HepG2 (cell line): ENCODE data around the gene CDC42BPG. TPM values are rescaled to one million over a fixed set of nuclear protein-coding genes. Genes with fewer than 3 reads are reported as not detected.

Source experiments
- AFF4 ChIP-seq: sonication (generic); formaldehyde crosslinking; IDR thresholded peaks from 2 replicates; pipeline ENCODE4 v1.4.0; 2020; ENCODE audit warnings: missing genetic modification reagents
- FOXA1 ChIP-seq, 2 experiments: fragments of 450-650 bp in 1 of 2; sonication (generic) in 1 of 2; formaldehyde crosslinking in 1 of 2; IDR thresholded peaks; 2 replicates each; pipeline versions ENCODE4 v1.4.0 to v1.6.1; 2016 to 2020; ENCODE audit warnings: missing genetic modification reagents in 1 of 2
- FOXO1 ChIP-seq: sonication (generic); formaldehyde crosslinking; IDR thresholded peaks from 2 replicates; pipeline ENCODE4 v1.4.0; 2020; ENCODE audit warnings: missing genetic modification reagents
- GATAD2A ChIP-seq: IDR thresholded peaks from 2 replicates; pipeline ENCODE4 v1.6.1; 2016
- GMEB2 ChIP-seq: IDR thresholded peaks from 2 replicates; pipeline ENCODE4 v1.6.1; 2016; ENCODE audit warnings: missing biosample characterization, missing genetic modification reagents, low read depth
- HES4 ChIP-seq: sonication (generic); formaldehyde crosslinking; IDR thresholded peaks from 2 replicates; pipeline ENCODE4 v1.9.0; 2021; ENCODE audit warnings: mild to moderate bottlenecking, missing genetic modification reagents, borderline replicate concordance
- HHEX ChIP-seq: IDR thresholded peaks from 2 replicates; pipeline ENCODE4 v1.6.1; 2016; ENCODE audit warnings: control low read depth
- HIC2 ChIP-seq: sonication (generic); formaldehyde crosslinking; IDR thresholded peaks from 2 replicates; pipeline ENCODE4 v1.9.0; 2022; ENCODE audit warnings: low read depth, missing genetic modification reagents
- HINFP ChIP-seq: sonication (generic); formaldehyde crosslinking; IDR thresholded peaks from 2 replicates; pipeline ENCODE4 v1.4.0; 2020; ENCODE audit warnings: low read depth, mild to moderate bottlenecking, missing genetic modification reagents
- MBNL3 ChIP-seq: fragments of 250-450 bp; sonication (Bioruptor Pico); conservative IDR thresholded peaks from 2 replicates; pipeline ENCODE4 v1.8.0; 2022; ENCODE audit warnings: mild to moderate bottlenecking, inconsistent platforms
- MED8 ChIP-seq: sonication (generic); formaldehyde crosslinking; IDR thresholded peaks from 2 replicates; pipeline ENCODE4 v1.8.1; 2023; ENCODE audit warnings: mild to moderate bottlenecking, missing genetic modification reagents; ENCODE audit not compliant: insufficient replicate concordance
- MZF1 ChIP-seq: sonication (generic); formaldehyde crosslinking; IDR thresholded peaks from 2 replicates; pipeline ENCODE4 v1.8.1; 2023; ENCODE audit warnings: mild to moderate bottlenecking, missing genetic modification reagents, borderline replicate concordance
- NR2C2 ChIP-seq: sonication (generic); formaldehyde crosslinking; IDR thresholded peaks from 2 replicates; pipeline ENCODE4 v1.4.0; 2020; ENCODE audit warnings: missing genetic modification reagents, mild to moderate bottlenecking, moderate library complexity, borderline replicate concordance
- TEAD2 ChIP-seq: sonication (generic); formaldehyde crosslinking; IDR thresholded peaks from 2 replicates; pipeline ENCODE4 v1.9.0; 2021; ENCODE audit warnings: missing genetic modification reagents
- TFDP2 ChIP-seq: sonication (generic); formaldehyde crosslinking; IDR thresholded peaks from 2 replicates; pipeline ENCODE4 v1.4.0; 2020; ENCODE audit warnings: missing genetic modification reagents
- ZBTB7A ChIP-seq: sonication (generic); formaldehyde crosslinking; IDR thresholded peaks from 2 replicates; pipeline ENCODE4 v1.8.0; 2022; ENCODE audit warnings: mild to moderate bottlenecking, missing genetic modification reagents
- ZNF350 ChIP-seq: sonication (generic); formaldehyde crosslinking; IDR thresholded peaks from 2 replicates; pipeline ENCODE4 v1.4.0; 2020; ENCODE audit warnings: mild to moderate bottlenecking, low read depth, missing genetic modification reagents, borderline replicate concordance
- ZNF644 ChIP-seq: IDR thresholded peaks from 2 replicates; pipeline ENCODE4 v1.6.1; 2016; ENCODE audit warnings: low read depth
- ZSCAN22 ChIP-seq: sonication (generic); formaldehyde crosslinking; IDR thresholded peaks from 2 replicates; pipeline ENCODE4 v1.4.0; 2020; ENCODE audit warnings: mild to moderate bottlenecking, missing genetic modification reagents
- polyA plus RNA-seq, 8 experiments: library from polyadenylated mRNA; depleted of rRNA in 3 of 8; stranded (reverse) in 7 of 8; unstranded in 1 of 8; fragments of >200 nt; fragmentation: Illumina TruSeq in 4 of 8; extraction: Trizol in 4 of 8; gene quantifications; 2 replicates each; pipeline versions ENCODE4 v1.2.1 to v1.2.3, GENCODE V29; 2011 to 2016; ENCODE audit warnings: low read depth in 4 of 8, missing spikeins in 1 of 8, mixed read lengths in 1 of 8; ENCODE audit not compliant: insufficient read depth in 1 of 8
- total RNA-seq, 5 experiments: library from RNA; depleted of rRNA; stranded (reverse); fragments of >200 nt; fragmentation: Illumina TruSeq; extraction: Trizol; gene quantifications; 2 replicates each; pipeline ENCODE4 v1.2.3, GENCODE V29; 2016; ENCODE audit warnings: low read depth in 1 of 5

The CDC42BPG gene
- total and polyA plus RNA-seq, 2 of the 13 experiments (the other 11 are each of a cell fraction or from before 2014, with no cell fraction given) = 0.55 to 1.4 TPM

- no peak for TF ChIP-seq MBNL3 (CRISPR knock-in tag)
- TF ChIP-seq TEAD2 = 0 out of 2 replicates have a peak, but pooled peaks have one; percentile 36
- TF ChIP-seq TFDP2 (CRISPR knock-in tag) = no peak
- no peak for TF ChIP-seq FOXA1 (IDR thresholded peaks at IDR 0.05)
- no peak for TF ChIP-seq FOXA1 (CRISPR knock-in tag; IDR thresholded peaks at IDR 0.05)
- no peak for TF ChIP-seq HHEX (CRISPR knock-in tag)
- TF ChIP-seq GATAD2A (CRISPR knock-in tag) = no peak
- TF ChIP-seq MZF1 = no peak
- no peak for TF ChIP-seq ZSCAN22 (CRISPR knock-in tag)
- TF ChIP-seq MED8 (CRISPR knock-in tag) = no peak
- TF ChIP-seq GMEB2 = no peak
- no peak for TF ChIP-seq HIC2 (CRISPR knock-in tag)
- no peak for TF ChIP-seq AFF4 (CRISPR knock-in tag)
- TF ChIP-seq ZNF350 (CRISPR knock-in tag) = no peak
- no peak for TF ChIP-seq NR2C2 (CRISPR knock-in tag)
- TF ChIP-seq HES4 (CRISPR knock-in tag) = peak; percentile 21; the same call in 1 of the 2 replicates
- peak; percentile 33; the same call in 1 of the 2 replicates for TF ChIP-seq ZBTB7A
- TF ChIP-seq FOXO1 (CRISPR knock-in tag) = no peak
- no peak for TF ChIP-seq ZNF644 (CRISPR knock-in tag)
- 0 out of 2 replicates have a peak, but pooled peaks have one; percentile 17 for TF ChIP-seq HINFP (CRISPR knock-in tag)
These were observed 48.4 kb upstream of the CDC42BPG start (continued) for GRCh38 chr11:64892838-64893193.
